Neuronal stem cell (in vitro differentiated cells): ENCODE data around the gene POLR3A.
A peak's percentile ranks its signal among the peaks of the same experiment; 100 is the strongest.

Experiments used
- DNase-seq: peaks from one replicate; pipeline ENCODE4 v3.0.0-alpha.2; 2013; ENCODE audit warnings: low spot score
- H2AFZ ChIP-seq: one replicate; pipeline ENCODE4 v1.6.1; 2013; ENCODE audit warnings: mild to moderate bottlenecking, low read length, inconsistent platforms
- H2AK5ac ChIP-seq: 2 replicates; pipeline ENCODE4 v1.6.1; 2013; ENCODE audit warnings: low read depth, mild to moderate bottlenecking, inconsistent platforms, low read length, moderate library complexity, mixed read lengths
- H2BK120ac ChIP-seq: 2 replicates; pipeline ENCODE4 v1.6.1; 2013; ENCODE audit warnings: low read depth, mild to moderate bottlenecking, inconsistent platforms, low read length, moderate library complexity, mixed read lengths
- H2BK12ac ChIP-seq: one replicate; pipeline ENCODE4 v1.6.1; 2013; ENCODE audit warnings: low read length, inconsistent platforms
- H2BK15ac ChIP-seq: 2 replicates; pipeline ENCODE4 v1.6.1; 2013; ENCODE audit warnings: mild to moderate bottlenecking, low read length, inconsistent platforms, mixed read lengths
- H2BK5ac ChIP-seq: one replicate; pipeline ENCODE4 v1.6.1; 2013; ENCODE audit warnings: inconsistent platforms, mild to moderate bottlenecking, low read length, moderate library complexity
- H3K14ac ChIP-seq: one replicate; pipeline ENCODE4 v1.6.1; 2013; ENCODE audit warnings: low read length, inconsistent platforms
- H3K18ac ChIP-seq: 2 replicates; pipeline ENCODE4 v1.6.1; 2013; ENCODE audit warnings: low read length, inconsistent platforms
- H3K23ac ChIP-seq: 2 replicates; pipeline ENCODE4 v1.6.1; 2013; ENCODE audit warnings: low read depth, mild to moderate bottlenecking, mixed read lengths, low read length, inconsistent platforms; ENCODE audit not compliant: poor library complexity
- H3K27ac ChIP-seq: replicated peaks from 3 replicates; pipeline ENCODE4 v1.5.1; 2013; ENCODE audit warnings: low read length, inconsistent platforms
- H3K27me3 ChIP-seq, 3 experiments: 2 replicates each; pipeline ENCODE4 v1.6.1; 2013; ENCODE audit warnings: low read length in 3 of 3, mild to moderate bottlenecking in 2 of 3, inconsistent platforms in 1 of 3, low read depth in 1 of 3, mixed read lengths in 1 of 3, moderate library complexity in 1 of 3; ENCODE audit not compliant: control insufficient read depth in 3 of 3, insufficient read depth in 3 of 3
- H3K36me3 ChIP-seq, 2 donors: replicated peaks in 1 of 2; 2 replicates each; pipeline ENCODE4 v1.6.1; 2013; ENCODE audit warnings: low read length in 2 of 2; ENCODE audit not compliant: control insufficient read depth in 2 of 2, insufficient read depth in 2 of 2
- H3K4ac ChIP-seq: 2 replicates; pipeline ENCODE4 v1.6.1; 2013; ENCODE audit warnings: inconsistent platforms, mild to moderate bottlenecking, low read length, moderate library complexity
- H3K4me1 ChIP-seq, 2 donors: 1 replicate in 1 of 2; 2 replicates in 1 of 2; pipeline ENCODE4 v1.6.1; 2013; ENCODE audit warnings: low read length in 2 of 2, low read depth in 1 of 2; ENCODE audit not compliant: control insufficient read depth in 2 of 2, insufficient read depth in 1 of 2
- H3K4me2 ChIP-seq: one replicate; pipeline ENCODE4 v1.6.1; 2013; ENCODE audit warnings: mild to moderate bottlenecking, low read length, inconsistent platforms; ENCODE audit not compliant: insufficient read depth, poor library complexity, severe bottlenecking
- H3K4me3 ChIP-seq, 2 donors: 2 replicates each; pipeline ENCODE4 v1.5.1; 2013; ENCODE audit warnings: low read length in 2 of 2, mild to moderate bottlenecking in 2 of 2, inconsistent platforms in 1 of 2, moderate library complexity in 1 of 2
- H3K79me1 ChIP-seq: one replicate; pipeline ENCODE4 v1.6.1; 2013; ENCODE audit warnings: low read depth, mild to moderate bottlenecking, inconsistent platforms, low read length, moderate library complexity
- H3K9ac ChIP-seq: one replicate; pipeline ENCODE4 v1.6.1; 2013; ENCODE audit warnings: mild to moderate bottlenecking, low read depth, low read length, inconsistent platforms; ENCODE audit not compliant: poor library complexity
- H3K9me3 ChIP-seq, 2 donors: replicated peaks in 1 of 2; 2 replicates each; pipeline versions ENCODE3 to v1.6.1; 2013; ENCODE audit warnings: low read length in 2 of 2, mild to moderate bottlenecking in 2 of 2, inconsistent platforms in 1 of 2, low read depth in 1 of 2, mixed read lengths in 1 of 2, moderate library complexity in 1 of 2; ENCODE audit not compliant: control insufficient read depth in 2 of 2, insufficient read depth in 1 of 2
- H4K8ac ChIP-seq: one replicate; pipeline ENCODE4 v1.6.1; 2013; ENCODE audit warnings: low read depth, mild to moderate bottlenecking, inconsistent platforms, low read length, moderate library complexity
- H4K91ac ChIP-seq: one replicate; pipeline ENCODE4 v1.6.1; 2013; ENCODE audit warnings: low read length, low read depth, mild to moderate bottlenecking, inconsistent platforms; ENCODE audit not compliant: poor library complexity
- WGBS, 2 donors: extraction: QIAGEN DNeasy Blood & Tissue Kit; methylation state at CpG; one replicate each; pipeline ENCODE4 v1.1.7; 2013; ENCODE audit warnings: missing lambda C conversion rate in 2 of 2, mixed read lengths in 1 of 2; ENCODE audit not compliant: insufficient read length in 2 of 2, insufficient replicate concordance in 1 of 2; ENCODE audit errors: extremely low coverage in 2 of 2; 5-methylcytosine and 5-hydroxymethylcytosine counted together

Gene POLR3A

GRCh38 chr10:77974396-77975074 is 54.8 kb downstream of the POLR3A start:
- Histone ChIP-seq H3K36me3 (peaks cover 22 to 41% of the 10 kb centered on the region in 2 donors), H4K91ac (no peak overlapping the region), H2AK5ac (no peak overlapping the region), H2AFZ (no peak overlapping the region), H3K23ac (no peak overlapping the region), H3K27me3 (no peaks in the 10 kb centered on the region), H3K9ac (no peak overlapping the region), H3K4me3 (no peak overlapping the region), H2BK15ac (no peak overlapping the region), H3K14ac (no peak overlapping the region), H3K9me3 (peaks cover 0 to 2% of the 10 kb centered on the region in 2 donors), H4K8ac (no peak overlapping the region), H3K4ac (no peak overlapping the region), H3K4me2 (no peak overlapping the region), H2BK5ac (no peak overlapping the region), H2BK12ac (no peak overlapping the region), H3K18ac (no peak overlapping the region), H3K27ac (no peak overlapping the region), H3K4me1 (peaks cover 5 to 7% of the 10 kb centered on the region in 2 donors), H2BK120ac (no peak overlapping the region), H3K79me1 (no peaks in the 10 kb centered on the region)
- no CpG with 5 or more reads among the region's 8 CpGs for WGBS, 2 donors
- DNase-seq: peak; percentile 27

GRCh38 chr10:77973276-77973675 is 56.0 kb downstream of the POLR3A start:
- H3K9me3 ChIP-seq: peaks cover 0 to 2% of the 10 kb centered on the region in 2 donors
- no peak overlapping the region for H3K18ac ChIP-seq
- peaks cover 16 to 31% of the 10 kb centered on the region in 2 donors for H3K36me3 ChIP-seq
- no peak overlapping the region for H3K23ac ChIP-seq
- H3K27me3 ChIP-seq: no peaks in the 10 kb centered on the region
- H3K14ac ChIP-seq: no peak overlapping the region
- no CpG with 5 or more reads among the region's 5 CpGs for WGBS, 2 donors
- no peaks in the 10 kb centered on the region for H3K79me1 ChIP-seq
- no peak overlapping the region for H3K4ac ChIP-seq
- H4K91ac ChIP-seq: no peak overlapping the region
- no peak overlapping the region for H2AFZ ChIP-seq
- no peak overlapping the region for H2AK5ac ChIP-seq
- no peak overlapping the region for H3K4me3 ChIP-seq
- H2BK12ac ChIP-seq: no peak overlapping the region
- no peak overlapping the region for H4K8ac ChIP-seq
- H3K9ac ChIP-seq: no peak overlapping the region
- peaks cover 5 to 7% of the 10 kb centered on the region in 2 donors for H3K4me1 ChIP-seq
- H3K4me2 ChIP-seq: no peak overlapping the region
- H2BK120ac ChIP-seq: no peak overlapping the region
- H2BK5ac ChIP-seq: no peak overlapping the region
- H3K27ac ChIP-seq: no peak overlapping the region
- no peak for DNase-seq
- no peak overlapping the region for H2BK15ac ChIP-seq

- Histone ChIP-seq H3K4me3 (no peak overlapping the region), H3K27ac (no peak overlapping the region)
- no CpG with 5 or more reads among the region's 5 CpGs for WGBS, 2 donors
Observed at GRCh38 chr10:77972148-77972547, 57.2 kb downstream of the POLR3A start.

GRCh38 chr10:77971804-77972144 is 57.5 kb downstream of the POLR3A start:
- Histone ChIP-seq H3K9me3 (peaks cover 0 to 2% of the 10 kb centered on the region in 2 donors), H3K36me3 (peaks cover 9 to 16% of the 10 kb centered on the region in 2 donors), H3K4me3 (no peak overlapping the region), H2BK120ac (no peak overlapping the region), H4K91ac (no peak overlapping the region), H3K27ac (peak overlapping the region; percentile 74), H2BK12ac (no peak overlapping the region), H3K23ac (no peak overlapping the region), H4K8ac (no peak overlapping the region), H3K79me1 (no peaks in the 10 kb centered on the region), H2BK15ac (peak overlapping the region; percentile 38), H3K14ac (no peak overlapping the region), H2AK5ac (peak overlapping the region; percentile 15), H3K18ac (no peak overlapping the region), H2AFZ (no peak overlapping the region), H3K4me1 (peaks cover 11 to 18% of the 10 kb centered on the region in 2 donors), H3K27me3 (no peaks in the 10 kb centered on the region), H3K9ac (no peak overlapping the region), H3K4me2 (no peak overlapping the region), H2BK5ac (no peak overlapping the region), H3K4ac (no peak overlapping the region)
- no CpG with 5 or more reads among the region's 3 CpGs for WGBS, 2 donors
- no peak for DNase-seq

More at GRCh38 chr10:77972148-77972547, 57.2 kb downstream of the POLR3A start:
- Histone ChIP-seq H2BK120ac (no peak overlapping the region), H3K9ac (no peak overlapping the region), H3K27me3 (no peaks in the 10 kb centered on the region), H3K23ac (no peak overlapping the region), H3K79me1 (no peaks in the 10 kb centered on the region), H3K4me1 (peaks cover 11 to 18% of the 10 kb centered on the region in 2 donors), H3K9me3 (peaks cover 0 to 2% of the 10 kb centered on the region in 2 donors), H3K18ac (no peak overlapping the region), H2BK5ac (no peak overlapping the region), H3K36me3 (peaks cover 12 to 20% of the 10 kb centered on the region in 2 donors), H3K4ac (no peak overlapping the region), H4K91ac (no peak overlapping the region), H4K8ac (no peak overlapping the region), H3K14ac (no peak overlapping the region), H2AFZ (no peak overlapping the region), H2BK12ac (no peak overlapping the region), H2AK5ac (no peak overlapping the region), H2BK15ac (no peak overlapping the region), H3K4me2 (no peak overlapping the region)
- no peak for DNase-seq
